Mesothelial cell of epicardium (in vitro differentiated cells): ENCODE results near the gene TMEM178B. TPM values are rescaled to one million over a fixed set of nuclear protein-coding genes. Genes with fewer than 3 reads are reported as not detected.

Experiments
- DNase-seq, 2 experiments: peaks; one replicate each; pipeline ENCODE4 v3.0.0; 2021; ENCODE audit warnings: low spot score in 2 of 2; ENCODE audit not compliant: unreplicated experiment in 2 of 2
- H3K27ac Mint-ChIP-seq: 2 replicates; pipeline ENCODE4 v1.8.0; 2021; ENCODE audit warnings: mixed read lengths
- H3K27me3 Mint-ChIP-seq: 2 replicates; pipeline ENCODE4 v1.8.0; 2021; ENCODE audit warnings: low read depth, mixed read lengths
- H3K36me3 Mint-ChIP-seq: 2 replicates; pipeline ENCODE4 v1.8.0; 2021; ENCODE audit warnings: mixed read lengths
- H3K4me1 Mint-ChIP-seq: 2 replicates; pipeline ENCODE4 v1.8.0; 2021; ENCODE audit warnings: mixed read lengths
- H3K4me3 Mint-ChIP-seq: 2 replicates; pipeline ENCODE4 v1.8.0; 2021; ENCODE audit warnings: mild to moderate bottlenecking, moderate library complexity, mixed read lengths
- H3K9me3 Mint-ChIP-seq: 2 replicates; pipeline ENCODE4 v1.8.0; 2021; ENCODE audit warnings: mixed read lengths
- CTCF ChIP-seq: fragments of 200-600 bp; sonication (generic); IDR thresholded peaks from one replicate; pipeline ENCODE4 v1.5.0; 2021; ENCODE audit warnings: antibody characterized with exemption; ENCODE audit not compliant: unreplicated experiment
- total RNA-seq: library from RNA; stranded (reverse); gene quantifications from 3 replicates; pipeline ENCODE4 v1.2.1, GENCODE V29; 2021

Gene TMEM178B
- total RNA-seq, 1 donor from 2014 or later = 0.16 TPM

- Mint-ChIP-seq H3K4me1 (no peaks in the 10 kb centered on the region), H3K4me3 (no peak overlapping the region), H3K27ac (no peak overlapping the region), H3K27me3 (no peaks in the 10 kb centered on the region), H3K36me3 (no peaks in the 10 kb centered on the region), H3K9me3 (no peaks in the 10 kb centered on the region)
- no peak for TF ChIP-seq CTCF
- no peak for DNase-seq
These were observed 202.2 kb downstream of the TMEM178B start for GRCh38 chr7:141276031-141276430.

DNA sequence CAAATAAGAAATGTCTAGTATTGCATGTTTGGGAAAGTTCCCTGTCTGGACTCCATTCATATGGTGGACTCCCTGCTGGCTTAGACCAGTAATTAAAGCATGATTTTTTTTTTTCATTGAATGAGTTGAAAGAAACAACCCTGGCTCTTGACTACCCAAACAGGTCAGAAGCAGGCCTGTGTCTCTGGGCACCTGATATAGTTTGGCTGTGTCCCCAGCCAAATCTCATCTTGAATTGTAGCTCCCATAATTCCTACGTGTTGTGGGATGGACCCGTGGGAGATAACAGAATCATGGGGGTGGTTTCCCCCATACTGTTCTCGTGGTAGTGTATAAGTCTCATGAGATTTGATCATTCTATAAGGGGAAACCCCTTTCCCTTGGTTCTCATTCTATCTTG is 206.2 kb downstream of the TMEM178B start:
- peaks cover 6% of the 10 kb centered on the region for H3K27me3 Mint-ChIP-seq
- no peak overlapping the region for H3K4me3 Mint-ChIP-seq
- DNase-seq = no peak
- H3K27ac Mint-ChIP-seq = no peak overlapping the region
- no peaks in the 10 kb centered on the region for H3K36me3 Mint-ChIP-seq
- TF ChIP-seq CTCF = no peak
- no peaks in the 10 kb centered on the region for H3K4me1 Mint-ChIP-seq
- no peaks in the 10 kb centered on the region for H3K9me3 Mint-ChIP-seq

GRCh38 chr7:141281311-141281710 is 207.4 kb downstream of the TMEM178B start:
- H3K27me3 Mint-ChIP-seq = peaks cover 6% of the 10 kb centered on the region

GRCh38 chr7:141286522-141286921 is 212.7 kb downstream of the TMEM178B start:
- no peak overlapping the region for H3K4me3 Mint-ChIP-seq

More at GRCh38 chr7:141281311-141281710, 207.4 kb downstream of the TMEM178B start:
- Mint-ChIP-seq H3K27ac (no peak overlapping the region), H3K4me1 (no peaks in the 10 kb centered on the region), H3K4me3 (no peak overlapping the region), H3K36me3 (no peaks in the 10 kb centered on the region), H3K9me3 (no peaks in the 10 kb centered on the region)
- no peak for TF ChIP-seq CTCF
- DNase-seq = no peak

GRCh38 chr7:141287936-141288335 is 214.1 kb downstream of the TMEM178B start:
- H3K27ac Mint-ChIP-seq = no peak overlapping the region
- H3K9me3 Mint-ChIP-seq = no peaks in the 10 kb centered on the region
- peaks cover 39% of the 10 kb centered on the region for H3K27me3 Mint-ChIP-seq
- no peaks in the 10 kb centered on the region for H3K36me3 Mint-ChIP-seq
- TF ChIP-seq CTCF = no peak
- DNase-seq = no peak
- no peak overlapping the region for H3K4me3 Mint-ChIP-seq
- no peaks in the 10 kb centered on the region for H3K4me1 Mint-ChIP-seq

More at GRCh38 chr7:141286522-141286921, 212.7 kb downstream of the TMEM178B start:
- Mint-ChIP-seq H3K27ac (no peak overlapping the region), H3K27me3 (peaks cover 34% of the 10 kb centered on the region), H3K9me3 (no peaks in the 10 kb centered on the region), H3K4me1 (no peaks in the 10 kb centered on the region), H3K36me3 (no peaks in the 10 kb centered on the region)
- DNase-seq = no peak
- TF ChIP-seq CTCF = no peak

DNA sequence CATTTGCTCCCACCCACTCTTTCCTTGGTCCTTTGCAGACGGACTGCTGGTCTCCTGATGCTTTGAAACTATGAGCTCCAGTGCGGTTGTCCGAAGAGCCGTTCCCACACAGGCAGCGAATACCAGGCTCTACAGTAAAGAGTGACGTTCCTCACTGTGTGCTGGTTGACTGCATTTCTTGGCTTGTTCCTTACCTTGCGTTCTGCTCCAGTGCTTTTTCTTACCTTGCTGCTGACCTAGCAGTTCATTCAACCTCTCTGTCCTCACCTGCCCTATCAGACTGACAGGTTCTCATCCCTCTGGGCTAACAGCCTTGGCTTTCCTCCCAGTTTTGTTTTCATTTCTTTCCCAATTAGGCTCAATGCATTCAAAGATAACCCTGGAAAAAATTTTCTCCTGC is 214.8 kb downstream of the TMEM178B start:
- TF ChIP-seq CTCF = no peak
- Mint-ChIP-seq H3K9me3 (no peaks in the 10 kb centered on the region), H3K4me1 (no peaks in the 10 kb centered on the region), H3K27ac (no peak overlapping the region), H3K36me3 (no peaks in the 10 kb centered on the region), H3K27me3 (peaks cover 44% of the 10 kb centered on the region), H3K4me3 (no peak overlapping the region)
- no peak for DNase-seq
